Measurements from ENCODE around the gene ARMH3.

DNA sequence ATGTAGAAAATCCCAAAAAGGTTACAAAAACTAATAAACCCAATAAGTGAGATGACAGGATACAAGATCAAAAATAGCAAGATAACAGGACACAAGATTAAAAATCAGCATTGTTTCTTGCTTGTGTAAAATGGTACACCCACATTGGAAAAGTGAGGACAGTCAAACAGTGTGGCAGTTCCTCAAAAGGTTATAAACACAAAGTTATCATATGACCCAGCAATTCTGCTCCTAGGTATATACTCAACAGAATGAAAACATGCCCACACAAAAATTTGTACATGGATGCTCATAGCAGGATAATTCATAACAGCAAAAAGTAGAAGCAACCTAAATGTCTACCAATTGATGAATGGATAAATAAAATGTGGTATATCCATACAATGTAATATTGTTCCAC is 105.8 kb downstream of the ARMH3 start:
- TF ChIP-seq, protein P1, sequence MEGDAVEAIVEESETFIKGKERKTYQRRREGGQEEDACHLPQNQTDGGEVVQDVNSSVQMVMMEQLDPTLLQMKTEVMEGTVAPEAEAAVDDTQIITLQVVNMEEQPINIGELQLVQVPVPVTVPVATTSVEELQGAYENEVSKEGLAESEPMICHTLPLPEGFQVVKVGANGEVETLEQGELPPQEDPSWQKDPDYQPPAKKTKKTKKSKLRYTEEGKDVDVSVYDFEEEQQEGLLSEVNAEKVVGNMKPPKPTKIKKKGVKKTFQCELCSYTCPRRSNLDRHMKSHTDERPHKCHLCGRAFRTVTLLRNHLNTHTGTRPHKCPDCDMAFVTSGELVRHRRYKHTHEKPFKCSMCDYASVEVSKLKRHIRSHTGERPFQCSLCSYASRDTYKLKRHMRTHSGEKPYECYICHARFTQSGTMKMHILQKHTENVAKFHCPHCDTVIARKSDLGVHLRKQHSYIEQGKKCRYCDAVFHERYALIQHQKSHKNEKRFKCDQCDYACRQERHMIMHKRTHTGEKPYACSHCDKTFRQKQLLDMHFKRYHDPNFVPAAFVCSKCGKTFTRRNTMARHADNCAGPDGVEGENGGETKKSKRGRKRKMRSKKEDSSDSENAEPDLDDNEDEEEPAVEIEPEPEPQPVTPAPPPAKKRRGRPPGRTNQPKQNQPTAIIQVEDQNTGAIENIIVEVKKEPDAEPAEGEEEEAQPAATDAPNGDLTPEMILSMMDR (IDR thresholded peaks at IDR 0.05 in 8 of 11, conservative IDR thresholded peaks at IDR 0.05 in 3 of 11), result no peak
- TF ChIP-seq POLR2AphosphoS5 (IDR thresholded peaks at IDR 0.05) (no peak), POLR2A (IDR thresholded peaks at IDR 0.05) (no peak)
